ENCODE data around the gene ZNF473.

ZNF473 gene

DNA sequence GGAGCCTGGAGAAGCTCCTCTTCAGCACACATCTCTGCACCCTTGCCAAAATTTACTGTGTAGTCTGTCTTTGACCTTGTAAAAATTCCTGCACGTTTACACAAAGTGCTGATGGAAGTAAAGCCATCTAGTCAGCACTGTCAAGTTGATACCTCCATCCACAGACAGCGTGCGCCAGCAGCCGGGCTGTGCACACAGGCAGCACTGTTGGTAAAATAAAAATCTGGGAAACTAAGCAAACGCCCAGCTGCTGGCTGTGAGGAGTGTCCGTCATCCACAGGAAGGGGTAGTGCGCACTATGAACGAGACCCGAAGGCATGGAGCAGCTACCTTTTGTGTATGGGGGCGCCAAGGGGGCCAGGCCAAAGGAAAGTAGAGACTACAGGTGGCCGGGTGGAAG is 47.5 kb upstream of the ZNF473 start:
- TF ChIP-seq TAF1 (IDR thresholded peaks at IDR 0.05; ENCODE audit: borderline replicate concordance, insufficient read depth, low read length), result no peak
- no peak for TF ChIP-seq POLR2AphosphoS5 (IDR thresholded peaks at IDR 0.05; ENCODE audit: low read depth, low read length)
- no peak for TF ChIP-seq SIN3A (IDR thresholded peaks at IDR 0.05; ENCODE audit: borderline replicate concordance, insufficient read depth, low read length)
- TF ChIP-seq, protein P1, sequence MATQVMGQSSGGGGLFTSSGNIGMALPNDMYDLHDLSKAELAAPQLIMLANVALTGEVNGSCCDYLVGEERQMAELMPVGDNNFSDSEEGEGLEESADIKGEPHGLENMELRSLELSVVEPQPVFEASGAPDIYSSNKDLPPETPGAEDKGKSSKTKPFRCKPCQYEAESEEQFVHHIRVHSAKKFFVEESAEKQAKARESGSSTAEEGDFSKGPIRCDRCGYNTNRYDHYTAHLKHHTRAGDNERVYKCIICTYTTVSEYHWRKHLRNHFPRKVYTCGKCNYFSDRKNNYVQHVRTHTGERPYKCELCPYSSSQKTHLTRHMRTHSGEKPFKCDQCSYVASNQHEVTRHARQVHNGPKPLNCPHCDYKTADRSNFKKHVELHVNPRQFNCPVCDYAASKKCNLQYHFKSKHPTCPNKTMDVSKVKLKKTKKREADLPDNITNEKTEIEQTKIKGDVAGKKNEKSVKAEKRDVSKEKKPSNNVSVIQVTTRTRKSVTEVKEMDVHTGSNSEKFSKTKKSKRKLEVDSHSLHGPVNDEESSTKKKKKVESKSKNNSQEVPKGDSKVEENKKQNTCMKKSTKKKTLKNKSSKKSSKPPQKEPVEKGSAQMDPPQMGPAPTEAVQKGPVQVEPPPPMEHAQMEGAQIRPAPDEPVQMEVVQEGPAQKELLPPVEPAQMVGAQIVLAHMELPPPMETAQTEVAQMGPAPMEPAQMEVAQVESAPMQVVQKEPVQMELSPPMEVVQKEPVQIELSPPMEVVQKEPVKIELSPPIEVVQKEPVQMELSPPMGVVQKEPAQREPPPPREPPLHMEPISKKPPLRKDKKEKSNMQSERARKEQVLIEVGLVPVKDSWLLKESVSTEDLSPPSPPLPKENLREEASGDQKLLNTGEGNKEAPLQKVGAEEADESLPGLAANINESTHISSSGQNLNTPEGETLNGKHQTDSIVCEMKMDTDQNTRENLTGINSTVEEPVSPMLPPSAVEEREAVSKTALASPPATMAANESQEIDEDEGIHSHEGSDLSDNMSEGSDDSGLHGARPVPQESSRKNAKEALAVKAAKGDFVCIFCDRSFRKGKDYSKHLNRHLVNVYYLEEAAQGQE (IDR thresholded peaks at IDR 0.05; ENCODE audit: insufficient read depth in 1 of 2, low read depth in 2 of 2, low read length in 2 of 2), result no peak
- no peak for TF ChIP-seq FOXP2 (optimal IDR thresholded peaks at IDR 0.05; ENCODE audit: borderline replicate concordance, extremely low read depth, extremely low read length, insufficient read depth)

GRCh38 chr19:49981603-49982593 is 43.9 kb upstream of the ZNF473 start:
- no peak for TF ChIP-seq SIN3A (IDR thresholded peaks at IDR 0.05; ENCODE audit: borderline replicate concordance, insufficient read depth, low read length)
- no peak for TF ChIP-seq POLR2AphosphoS5 (IDR thresholded peaks at IDR 0.05; ENCODE audit: low read depth, low read length)
- TF ChIP-seq TAF1 (IDR thresholded peaks at IDR 0.05; ENCODE audit: borderline replicate concordance, insufficient read depth, low read length), result no peak
- no peak for TF ChIP-seq FOXP2 (optimal IDR thresholded peaks at IDR 0.05; ENCODE audit: borderline replicate concordance, extremely low read depth, extremely low read length, insufficient read depth)
- TF ChIP-seq, protein P1 (IDR thresholded peaks at IDR 0.05; ENCODE audit: insufficient read depth in 1 of 2, low read depth in 2 of 2, low read length in 2 of 2), result no peak

- TF ChIP-seq SIN3A (IDR thresholded peaks at IDR 0.05; ENCODE audit: borderline replicate concordance, insufficient read depth, low read length) (no peak), FOXP2 (optimal IDR thresholded peaks at IDR 0.05; ENCODE audit: borderline replicate concordance, extremely low read depth, extremely low read length, insufficient read depth) (no peak), TAF1 (IDR thresholded peaks at IDR 0.05; ENCODE audit: borderline replicate concordance, insufficient read depth, low read length) (no peak), POLR2AphosphoS5 (IDR thresholded peaks at IDR 0.05; ENCODE audit: low read depth, low read length) (no peak)
- TF ChIP-seq, protein P1 (IDR thresholded peaks at IDR 0.05; ENCODE audit: insufficient read depth in 1 of 2, low read depth in 2 of 2, low read length in 2 of 2), result peak; percentile 35 to 56; a peak in 2 of 4 replicates
Observed at GRCh38 chr19:49983645-49984229, 42.1 kb upstream of the ZNF473 start.

- TF ChIP-seq TAF1 (IDR thresholded peaks at IDR 0.05; ENCODE audit: borderline replicate concordance, insufficient read depth, low read length) (no peak), FOXP2 (optimal IDR thresholded peaks at IDR 0.05; ENCODE audit: borderline replicate concordance, extremely low read depth, extremely low read length, insufficient read depth) (no peak), POLR2AphosphoS5 (IDR thresholded peaks at IDR 0.05; ENCODE audit: low read depth, low read length) (no peak), SIN3A (IDR thresholded peaks at IDR 0.05; ENCODE audit: borderline replicate concordance, insufficient read depth, low read length) (no peak)
- TF ChIP-seq, protein P1 (IDR thresholded peaks at IDR 0.05; ENCODE audit: insufficient read depth in 1 of 2, low read depth in 2 of 2, low read length in 2 of 2), result no peak
Observed at GRCh38 chr19:49984491-49984890, 41.3 kb upstream of the ZNF473 start.
